ENCODE results near the gene TIGD2.

Gene TIGD2

GRCh38 chr4:89110986-89111832 lies at the start of gene TIGD2:
Gene TIGD2, plus strand, starts transcription at chr4:89111533. Its CDS starts 1,442 bp downstream, at chr4:89112975.
- FAIRE-seq (peak; percentile 83), DNase-seq (ENCODE audit: extremely low spot score, insufficient read length, low read depth) (peak; percentile 90)

GRCh38 chr4:89064848-89065247 lies 46.5 kb upstream of the TIGD2 start:
- DNase-seq (ENCODE audit: extremely low spot score, insufficient read length, low read depth) = no peak
- FAIRE-seq = no peak

- FAIRE-seq (no peak), DNase-seq (ENCODE audit: extremely low spot score, insufficient read length, low read depth) (no peak)
Measured at GRCh38 chr4:89067417-89067816, 43.9 kb upstream of the TIGD2 start.

GRCh38 chr4:89069481-89069880 lies 41.9 kb upstream of the TIGD2 start:
- peak; percentile 76 for FAIRE-seq

GRCh38 chr4:89070041-89070440 lies 41.3 kb upstream of the TIGD2 start:
- peak; percentile 45 for FAIRE-seq

More at GRCh38 chr4:89069481-89069880, 41.9 kb upstream of the TIGD2 start:
- DNase-seq (ENCODE audit: extremely low spot score, insufficient read length, low read depth) = no peak

GRCh38 chr4:89071311-89071710 lies 40.0 kb upstream of the TIGD2 start:
- DNase-seq (ENCODE audit: extremely low spot score, insufficient read length, low read depth) (no peak), FAIRE-seq (no peak)

More at GRCh38 chr4:89070041-89070440, 41.3 kb upstream of the TIGD2 start:
- DNase-seq (ENCODE audit: extremely low spot score, insufficient read length, low read depth) = no peak

GRCh38 chr4:89072921-89073320 lies 38.4 kb upstream of the TIGD2 start:
- no peak for FAIRE-seq

GRCh38 chr4:89077761-89078160 lies 33.6 kb upstream of the TIGD2 start:
- peak; percentile 31 for FAIRE-seq
- DNase-seq (ENCODE audit: extremely low spot score, insufficient read length, low read depth) = no peak

More at GRCh38 chr4:89072921-89073320, 38.4 kb upstream of the TIGD2 start:
- no peak for DNase-seq (ENCODE audit: extremely low spot score, insufficient read length, low read depth)

GRCh38 chr4:89078300-89078699 lies 33.0 kb upstream of the TIGD2 start:
- FAIRE-seq (no peak), DNase-seq (ENCODE audit: extremely low spot score, insufficient read length, low read depth) (no peak)

- no peak for FAIRE-seq
- no peak for DNase-seq (ENCODE audit: extremely low spot score, insufficient read length, low read depth)
Measured at GRCh38 chr4:89099034-89099433, 12.3 kb upstream of the TIGD2 start.

GRCh38 chr4:89099471-89099870 lies 11.9 kb upstream of the TIGD2 start:
- FAIRE-seq = no peak
- DNase-seq (ENCODE audit: extremely low spot score, insufficient read length, low read depth) = no peak

- DNase-seq (ENCODE audit: extremely low spot score, insufficient read length, low read depth) (no peak), FAIRE-seq (no peak)
Measured at GRCh38 chr4:89100853-89101252, 10.5 kb upstream of the TIGD2 start.

GRCh38 chr4:89101256-89102161 lies 9.8 kb upstream of the TIGD2 start:
- DNase-seq (ENCODE audit: extremely low spot score, insufficient read length, low read depth) = no peak
- peak; percentile 95 for FAIRE-seq

- FAIRE-seq (no peak), DNase-seq (ENCODE audit: extremely low spot score, insufficient read length, low read depth) (no peak)
Measured at GRCh38 chr4:89105726-89106125, 5.6 kb upstream of the TIGD2 start.

- FAIRE-seq (no peak), DNase-seq (ENCODE audit: extremely low spot score, insufficient read length, low read depth) (no peak)
Measured at GRCh38 chr4:89108091-89108490, 3.2 kb upstream of the TIGD2 start.

- FAIRE-seq = no peak
- no peak for DNase-seq (ENCODE audit: extremely low spot score, insufficient read length, low read depth)
Measured at GRCh38 chr4:89109841-89110540, 1.3 kb upstream of the TIGD2 start.

- FAIRE-seq = no peak
- no peak for DNase-seq (ENCODE audit: extremely low spot score, insufficient read length, low read depth)
Measured at GRCh38 chr4:89110541-89110985, 770 bp upstream of the TIGD2 start.

- FAIRE-seq (no peak), DNase-seq (ENCODE audit: extremely low spot score, insufficient read length, low read depth) (no peak)
Measured at GRCh38 chr4:89111833-89112563, 665 bp downstream of the TIGD2 start.

- DNase-seq (ENCODE audit: extremely low spot score, insufficient read length, low read depth) (no peak), FAIRE-seq (no peak)
Measured at GRCh38 chr4:89113415-89113814, 2.1 kb downstream of the TIGD2 start.

Data from GM18507 (cell line).